ENCODE data around the gene PTPRN2.

The PTPRN2 gene

DNA sequence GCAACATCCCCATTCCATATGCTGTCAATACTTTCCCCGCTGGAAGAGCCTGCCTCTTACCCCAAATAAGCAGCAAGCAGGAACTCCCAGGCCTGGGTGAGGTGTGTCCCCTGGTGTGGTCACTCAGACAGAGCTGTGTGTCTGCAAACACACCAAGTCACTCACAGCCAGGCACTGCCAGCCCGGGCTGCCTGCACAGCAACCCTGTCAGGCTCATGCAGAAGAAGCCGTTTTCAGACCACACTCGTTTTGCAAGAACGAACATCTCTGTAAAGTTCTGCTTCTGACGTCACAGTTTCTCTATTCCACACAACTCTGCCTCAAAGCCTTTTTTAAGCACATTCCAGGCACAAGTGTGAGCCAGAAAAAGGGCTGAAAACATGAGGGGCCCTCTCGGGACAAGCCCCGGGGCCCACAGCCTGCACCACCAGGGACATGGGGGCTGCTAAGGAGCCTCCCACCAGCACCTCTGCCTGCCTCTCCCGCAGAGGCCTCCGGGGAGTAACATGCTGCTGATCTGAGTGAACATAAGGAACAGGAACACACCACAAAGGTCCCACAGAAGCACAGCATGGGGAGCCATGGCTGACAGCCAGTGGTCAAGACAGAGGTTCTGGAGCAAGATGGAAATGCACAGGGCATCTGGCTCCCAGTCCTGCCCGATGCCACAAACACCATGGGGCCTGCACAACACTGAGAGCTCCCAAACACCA, 11.4 kb downstream of the PTPRN2 start:
- no peak for DNase-seq

DNA sequence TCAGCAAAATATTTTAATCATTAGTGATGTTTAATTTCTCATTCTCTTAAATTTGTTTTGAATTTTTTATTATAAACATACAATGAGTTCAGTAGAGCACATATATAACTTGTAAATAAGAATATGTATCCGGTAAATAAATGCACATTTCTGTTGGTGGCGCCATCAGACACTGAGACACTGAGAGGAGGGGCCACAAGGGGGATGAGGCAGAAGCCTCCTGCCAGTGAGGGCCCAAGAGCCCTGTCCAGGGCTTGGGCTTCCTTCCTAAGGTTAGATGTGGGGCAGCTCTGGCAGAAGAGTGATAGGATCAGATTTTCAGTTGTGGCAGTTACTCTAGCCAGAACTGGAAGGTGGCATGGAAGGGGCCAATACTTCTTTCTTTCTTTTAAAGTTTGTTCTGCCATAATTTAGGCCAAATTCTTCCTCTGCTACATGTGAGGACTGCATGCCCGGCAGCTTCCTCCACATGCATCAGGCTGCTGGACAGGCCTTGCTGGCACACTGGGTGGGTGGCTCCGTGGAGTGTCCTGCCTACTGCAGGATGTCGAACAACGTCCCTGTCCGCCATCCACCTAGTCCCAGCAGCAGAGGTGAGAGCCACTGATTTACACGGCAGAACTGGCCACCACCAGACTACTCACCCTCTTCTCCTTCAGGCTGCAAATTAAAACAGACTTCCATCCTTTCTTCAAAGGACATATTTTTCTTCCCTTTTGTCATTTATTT, 13.2 kb downstream of the PTPRN2 start:
- no peak for DNase-seq

- DNase-seq: no peak
Measured at GRCh38 chr7:158573310-158573709, 14.3 kb downstream of the PTPRN2 start.

GRCh38 chr7:158572000-158572828, 15.4 kb downstream of the PTPRN2 start:
- DNase-seq: no peak

GRCh38 chr7:158570449-158571170, 17.0 kb downstream of the PTPRN2 start:
- DNase-seq: no peak

- DNase-seq: no peak
Measured at GRCh38 chr7:158569858-158570323, 17.7 kb downstream of the PTPRN2 start.

GRCh38 chr7:158568974-158569857, 18.4 kb downstream of the PTPRN2 start:
- DNase-seq: no peak

DNA sequence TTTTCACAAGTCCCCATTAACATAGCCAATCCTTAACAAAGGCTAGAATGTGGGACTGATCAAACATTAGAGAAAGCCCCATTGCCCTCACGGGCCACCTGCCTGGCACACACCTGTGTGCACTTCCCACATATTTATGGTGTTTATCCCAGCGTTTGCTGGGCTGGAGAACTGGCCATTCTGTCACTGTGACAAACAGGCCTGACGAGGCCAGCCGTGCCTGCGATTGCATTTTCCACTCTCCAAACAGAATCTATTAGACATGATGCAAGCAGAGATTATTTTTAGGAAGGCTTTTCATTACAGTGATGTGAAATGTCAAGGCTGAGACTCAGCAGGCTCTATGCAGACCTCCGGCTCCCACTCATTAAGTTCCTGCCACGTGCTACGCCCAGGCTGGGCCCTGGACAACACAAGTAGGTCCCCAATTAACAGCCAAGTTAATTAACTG, 20.4 kb downstream of the PTPRN2 start:
- DNase-seq: peak in 2 of 3 experiments; percentile 60 to 83

DNA sequence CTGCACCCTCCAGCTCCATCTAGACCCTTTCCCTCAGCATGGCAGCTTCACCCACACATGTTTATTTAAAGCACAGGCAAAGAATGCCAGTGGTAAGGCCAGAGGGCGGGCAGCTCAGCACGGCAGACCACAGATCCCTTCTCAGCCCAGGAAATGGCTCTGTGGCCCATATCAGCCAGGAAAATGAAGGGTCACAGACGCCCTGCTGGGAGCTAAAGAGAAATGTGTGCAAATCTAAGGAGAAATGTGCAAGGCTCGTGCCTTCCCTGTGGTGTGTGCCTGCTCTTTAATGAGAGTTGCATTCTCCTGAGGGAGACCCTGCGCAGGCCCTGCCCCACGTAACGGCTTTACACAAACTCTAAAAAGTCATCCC, 23.0 kb downstream of the PTPRN2 start:
- DNase-seq: no peak

GRCh38 chr7:158563911-158564662, 23.5 kb downstream of the PTPRN2 start:
- no peak for DNase-seq

GRCh38 chr7:158563051-158563450, 24.6 kb downstream of the PTPRN2 start:
- no peak for DNase-seq

DNA sequence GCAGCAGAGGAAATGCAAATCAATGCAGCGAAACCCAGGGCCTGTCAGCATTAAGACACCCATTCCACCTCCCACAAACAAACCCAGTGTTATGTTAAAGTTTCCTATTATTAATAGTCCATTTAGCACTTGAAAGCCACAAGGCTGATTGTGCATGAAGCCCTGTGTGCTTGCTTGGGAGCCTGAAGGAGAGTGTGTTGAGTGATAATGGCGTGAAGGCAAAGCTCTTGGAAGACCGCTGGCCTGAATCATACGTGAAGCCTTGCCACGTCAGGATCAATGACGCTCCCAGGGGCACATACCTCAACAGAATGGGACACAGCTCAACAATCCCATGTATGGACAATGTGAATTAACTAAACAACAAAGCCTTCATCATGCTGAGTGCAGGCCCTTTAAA, 25.1 kb downstream of the PTPRN2 start:
- DNase-seq: no peak

- DNase-seq: no peak
Measured at GRCh38 chr7:158561659-158562058, 26.0 kb downstream of the PTPRN2 start.

DNA sequence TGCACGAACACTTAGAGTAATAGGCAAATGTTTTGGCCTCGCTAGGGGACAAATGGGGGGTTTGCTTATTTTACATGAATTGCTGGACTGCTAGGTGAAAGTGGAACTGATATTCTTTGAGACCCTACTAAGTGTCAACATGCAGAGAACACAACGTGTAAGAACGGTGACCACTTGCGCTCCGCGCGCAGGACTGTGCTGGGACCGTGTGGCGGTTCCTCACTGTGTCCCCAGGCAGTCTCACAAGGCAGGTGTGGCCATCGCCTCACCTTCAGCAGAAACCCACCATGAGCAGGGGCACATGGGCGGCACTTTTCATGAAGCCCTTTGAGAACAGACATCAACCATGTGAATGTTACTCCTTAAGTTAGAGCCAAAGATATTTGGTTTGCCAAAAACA, 27.2 kb downstream of the PTPRN2 start:
- DNase-seq: no peak

DNA sequence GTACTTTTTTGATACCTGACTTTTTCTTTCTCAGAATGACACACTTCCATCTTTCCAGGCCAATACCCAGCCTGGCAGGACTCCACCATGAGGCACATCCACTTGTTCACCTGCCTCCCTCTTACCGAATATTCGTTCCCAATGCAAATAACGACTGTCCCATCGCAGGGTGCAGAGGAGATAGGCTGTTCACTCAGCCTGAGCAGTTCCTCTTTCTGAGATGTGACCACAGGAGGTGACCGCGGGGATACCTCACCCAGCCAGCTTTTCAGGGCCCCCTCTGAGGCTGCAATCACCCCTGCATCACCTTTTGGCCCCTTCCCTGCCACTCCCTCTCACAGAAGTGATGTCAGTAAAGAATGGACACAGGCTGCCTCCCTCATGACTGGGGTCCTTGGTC, 28.3 kb downstream of the PTPRN2 start:
- no peak for DNase-seq

GRCh38 chr7:158558816-158559215, 28.8 kb downstream of the PTPRN2 start:
- no peak for DNase-seq

DNA sequence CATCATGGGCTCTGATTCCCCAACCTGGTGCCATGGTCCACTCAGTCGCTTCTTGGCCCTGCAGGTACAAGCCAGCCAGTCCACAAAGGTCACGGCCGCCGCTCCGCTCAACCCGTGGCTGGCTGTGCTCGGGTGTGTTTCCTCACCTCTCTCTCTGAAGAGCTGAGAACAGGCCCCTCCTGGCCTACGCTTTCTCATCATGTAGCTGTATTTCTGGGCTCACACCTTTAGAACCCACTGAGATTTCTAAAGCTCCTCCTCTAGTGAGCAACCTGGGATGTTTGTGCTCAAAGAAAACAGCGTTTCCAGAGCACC, 30.2 kb downstream of the PTPRN2 start:
- DNase-seq: no peak

- no peak for DNase-seq
Measured at GRCh38 chr7:158556721-158557440, 30.7 kb downstream of the PTPRN2 start.

- no peak for DNase-seq
Measured at GRCh38 chr7:158555034-158555520, 32.5 kb downstream of the PTPRN2 start.

DNA sequence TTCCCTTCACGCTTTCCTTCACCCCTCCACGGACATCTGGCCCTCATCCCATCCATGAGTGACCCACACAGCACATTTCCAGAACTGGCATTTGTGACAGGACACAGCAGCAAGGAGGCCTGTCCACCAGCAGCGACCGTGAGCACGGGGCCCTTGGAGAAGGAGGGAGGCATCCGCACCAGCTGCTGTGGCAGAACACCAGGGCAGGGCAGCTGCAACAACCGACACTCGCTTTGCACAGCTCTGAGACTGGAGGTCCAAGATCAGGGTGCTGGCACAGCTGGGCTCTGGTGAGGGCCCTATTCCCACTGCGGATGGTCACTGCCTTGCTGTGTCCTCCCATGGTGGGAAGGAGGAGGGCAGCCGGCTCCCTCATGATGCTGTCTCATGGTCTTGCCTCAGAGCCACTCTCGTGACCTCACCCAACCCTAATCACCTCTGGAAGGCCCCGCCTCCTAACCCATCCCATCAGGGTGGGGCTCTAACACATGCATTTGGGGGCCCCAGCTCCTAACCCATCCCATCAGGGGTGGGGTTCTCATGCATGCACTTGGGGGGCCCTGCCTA, 36.7 kb downstream of the PTPRN2 start:
- no peak for DNase-seq
